ENCODE measurements around the gene NRG2.

NRG2 gene

GRCh38 chr5:139966856-139967255 is 76.2 kb downstream of the NRG2 start:
- DNase-seq, result no peak

GRCh38 chr5:139964994-139965565 is 78.0 kb downstream of the NRG2 start:
- no peak for DNase-seq

DNA sequence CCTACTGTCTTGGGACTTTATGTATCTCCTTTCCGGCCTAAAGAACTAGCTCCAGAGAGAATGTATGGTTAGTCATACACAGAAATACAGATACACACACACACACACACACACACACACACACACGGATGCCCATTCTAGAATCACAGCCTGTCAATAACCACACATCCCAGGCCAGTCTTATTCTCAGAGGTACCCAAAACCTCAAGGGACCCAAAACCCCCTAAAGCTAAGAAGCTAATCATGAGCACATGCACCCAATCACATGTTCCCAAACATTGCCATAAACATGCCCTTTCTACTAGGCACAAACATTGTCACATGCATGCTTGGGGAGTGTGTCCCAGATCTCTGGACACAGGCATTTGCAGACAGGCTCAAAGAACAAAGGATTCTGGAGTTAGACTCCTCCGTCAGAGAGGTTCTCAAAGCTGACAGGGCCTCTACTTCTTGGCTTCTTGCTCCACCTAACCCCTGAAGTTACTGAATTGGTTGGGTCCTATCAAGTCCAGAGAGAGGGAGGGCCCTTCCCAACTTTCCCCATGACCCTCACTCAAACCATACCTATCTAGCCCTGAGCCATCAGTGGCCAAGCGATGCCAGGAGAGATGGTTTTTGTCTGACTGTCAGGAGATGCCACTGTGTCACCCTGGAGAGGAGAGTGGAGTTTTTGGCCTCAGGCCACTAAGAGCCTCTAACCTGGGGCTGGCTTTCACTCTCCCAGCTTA is 78.7 kb downstream of the NRG2 start:
- no peak for DNase-seq

GRCh38 chr5:139962445-139962844 is 80.7 kb downstream of the NRG2 start:
- no peak for DNase-seq

DNA sequence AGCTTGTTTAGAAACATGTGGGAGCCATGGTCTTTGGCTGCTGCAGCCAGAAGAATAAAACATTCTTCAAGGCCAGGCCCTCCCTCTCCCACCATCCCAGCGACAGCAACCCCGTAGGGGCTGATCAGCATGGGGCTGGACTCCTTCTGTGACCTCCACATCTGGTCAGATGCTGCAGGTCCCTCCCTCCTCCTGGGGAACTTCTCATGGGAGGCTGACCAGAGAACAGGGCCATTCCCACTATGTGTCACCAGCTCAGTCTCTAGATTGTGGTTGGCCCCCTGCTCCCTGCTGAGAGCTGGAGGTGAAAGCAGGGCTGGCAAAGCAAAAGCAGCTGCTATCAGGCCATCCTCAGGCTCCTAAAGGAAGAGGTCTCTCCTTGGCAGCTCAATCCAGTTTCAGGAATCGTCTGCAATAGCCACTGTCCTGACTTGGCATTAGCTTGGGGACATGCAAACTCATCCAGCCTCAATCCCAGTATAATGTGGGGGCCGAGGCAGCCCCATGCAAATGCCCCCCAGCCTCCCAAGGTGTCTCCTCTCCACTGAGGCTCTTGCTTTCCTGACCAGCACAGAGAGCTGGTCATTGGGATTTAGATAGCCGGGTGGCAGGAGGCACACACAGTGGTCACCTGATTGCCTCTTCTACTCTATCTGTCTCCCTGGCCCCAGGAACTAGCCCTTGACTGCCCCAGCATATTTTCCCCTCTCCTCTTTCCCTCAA is 81.5 kb downstream of the NRG2 start:
- DNase-seq, result no peak

- no peak for DNase-seq
These were observed 82.2 kb downstream of the NRG2 start for GRCh38 chr5:139960723-139961383.

DNA sequence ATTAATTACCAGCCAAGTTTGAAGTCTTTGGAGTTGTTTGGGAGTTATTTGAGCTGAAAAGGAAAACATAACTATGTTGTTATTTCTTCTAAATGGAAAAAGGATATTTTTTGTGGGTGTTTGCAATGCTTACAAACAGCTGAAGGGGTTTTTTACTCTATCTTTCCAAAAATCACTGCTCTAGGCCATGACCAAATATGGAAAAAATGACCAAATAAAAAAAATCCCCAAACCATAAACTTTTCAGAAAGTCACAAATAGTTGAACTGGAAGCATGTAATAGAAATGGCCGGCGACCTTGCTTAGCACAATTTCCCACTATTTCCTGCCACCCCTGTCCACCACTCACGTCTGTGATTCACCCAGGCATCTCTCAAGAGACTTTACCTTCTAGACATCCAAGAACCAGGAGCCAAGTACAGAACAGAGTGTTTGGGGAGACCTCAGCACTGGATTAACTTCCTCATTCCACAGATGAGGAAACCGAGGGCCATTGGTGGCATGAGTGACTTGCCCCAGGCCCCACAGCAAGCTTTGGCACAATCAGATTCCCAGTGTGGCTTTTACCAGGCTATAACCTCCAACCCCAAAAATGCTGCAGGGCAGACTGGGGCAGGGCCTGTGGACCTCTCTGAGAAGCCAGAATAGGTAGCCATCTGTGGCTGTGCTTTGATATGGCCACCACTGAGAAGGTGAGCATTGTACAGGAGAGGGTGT is 84.5 kb downstream of the NRG2 start:
- DNase-seq, result no peak

- DNase-seq, result no peak
These were observed 86.8 kb downstream of the NRG2 start for GRCh38 chr5:139956342-139956741.

DNA sequence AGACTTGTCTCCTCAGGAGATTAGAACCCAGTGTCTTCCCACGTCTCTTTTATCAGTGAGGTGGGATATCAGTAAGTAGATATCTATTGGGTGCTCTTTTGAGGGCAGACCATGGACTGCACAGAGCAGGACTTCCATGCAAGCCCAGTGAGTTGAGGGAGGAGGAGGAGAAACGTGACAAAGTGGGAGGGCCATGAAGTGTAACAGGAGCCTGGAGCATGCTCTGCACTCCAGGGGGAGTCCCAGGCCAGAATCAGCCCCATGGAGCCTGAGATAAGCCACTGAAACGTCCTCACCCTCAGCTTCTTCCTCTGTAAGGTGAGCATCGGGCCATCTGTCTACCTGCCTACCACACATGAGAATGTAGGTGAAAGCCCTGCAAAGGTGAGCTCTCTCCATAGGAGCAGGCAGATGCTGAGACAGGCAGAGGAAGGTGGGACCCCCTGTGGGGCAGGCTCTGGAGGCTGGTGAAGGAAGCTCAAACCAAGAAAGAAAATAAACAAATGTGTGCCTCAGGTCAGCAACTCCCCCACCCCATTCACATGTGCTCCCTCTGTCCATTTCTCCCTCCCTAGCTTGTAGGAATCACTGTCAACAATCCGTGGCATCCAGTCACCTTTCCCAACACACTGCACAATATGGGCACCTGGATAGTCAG is 87.4 kb downstream of the NRG2 start:
- DNase-seq, result no peak

DNA sequence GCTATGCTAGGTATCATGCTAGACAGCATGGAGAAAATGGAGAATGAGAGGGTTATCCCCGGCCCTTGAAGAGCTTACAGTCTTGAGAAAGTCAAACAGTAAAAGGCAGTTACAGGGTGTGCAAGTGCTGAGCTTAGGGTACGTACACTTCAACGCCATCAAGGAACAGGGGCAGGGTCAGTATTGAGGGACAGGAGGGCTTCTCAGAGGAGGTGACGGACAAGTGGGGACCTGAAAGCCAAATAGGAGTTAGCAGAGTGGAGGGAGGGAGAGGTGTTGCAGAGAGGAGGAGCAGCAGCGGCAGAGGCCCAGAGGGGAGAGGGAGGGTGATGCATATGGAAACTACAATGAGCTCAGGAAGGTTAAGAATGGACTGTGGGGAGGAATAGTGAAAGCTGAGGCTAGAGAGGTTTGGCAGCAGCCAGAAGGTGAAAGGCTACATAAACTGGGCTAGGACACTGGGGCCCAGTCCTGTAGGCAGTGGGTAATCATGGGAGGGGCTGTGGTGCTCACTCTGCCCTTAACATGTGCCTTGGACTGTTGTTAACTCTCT is 88.0 kb downstream of the NRG2 start:
- no peak for DNase-seq

DNA sequence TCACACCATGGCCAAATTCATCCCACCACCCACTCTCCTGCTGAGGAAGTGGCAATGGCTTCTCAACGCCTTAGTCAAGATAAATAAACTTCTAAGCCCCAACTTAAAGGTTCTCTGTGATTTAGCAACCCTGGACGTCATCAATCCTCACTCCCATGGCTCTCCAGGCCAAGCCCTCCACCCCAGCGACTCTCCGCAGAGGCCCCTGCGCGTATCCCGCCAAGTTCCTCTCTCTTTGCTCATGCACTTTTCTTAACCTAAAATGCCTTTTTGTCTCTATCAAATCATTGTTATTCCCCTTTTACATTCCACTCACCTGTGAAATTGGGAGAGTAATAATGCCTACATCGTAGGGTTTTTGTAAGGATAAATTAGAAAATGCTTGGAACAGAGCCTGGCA is 88.6 kb downstream of the NRG2 start:
- no peak for DNase-seq

GRCh38 chr5:139954022-139954421 is 89.1 kb downstream of the NRG2 start:
- DNase-seq, result no peak

GRCh38 chr5:139952574-139952973 is 90.5 kb downstream of the NRG2 start:
- DNase-seq, result no peak

GRCh38 chr5:139951983-139952382 is 91.1 kb downstream of the NRG2 start:
- no peak for DNase-seq

DNA sequence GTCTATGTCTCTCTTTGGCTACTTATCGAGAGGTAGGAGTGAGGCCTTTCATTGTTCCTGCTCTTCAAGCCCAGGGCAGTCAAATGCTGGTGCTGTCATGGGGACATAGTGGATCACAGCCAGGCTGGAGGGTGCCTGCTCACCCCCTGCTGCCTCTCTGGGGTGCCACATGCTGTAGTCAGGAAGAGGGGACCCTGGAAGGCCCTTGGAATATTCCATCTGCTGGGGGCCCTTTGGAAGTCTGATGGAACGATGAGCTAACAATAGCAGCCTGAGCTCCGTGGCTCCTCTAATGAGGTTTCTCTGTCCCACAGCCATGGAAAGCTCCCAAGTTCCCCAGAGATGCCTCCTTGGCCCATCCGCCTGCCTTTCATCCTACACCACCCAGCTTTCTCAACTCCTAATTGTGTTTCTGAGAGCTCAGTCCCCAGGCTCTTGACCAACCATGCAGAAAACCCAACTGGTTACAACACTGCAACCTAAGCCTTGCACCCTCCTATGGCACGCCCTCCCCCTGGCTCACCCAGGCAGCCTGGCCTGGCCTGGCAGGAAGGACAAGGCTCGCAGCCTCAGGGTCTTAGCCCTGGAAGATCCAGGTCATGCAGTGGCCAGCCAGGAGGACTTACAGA is 91.7 kb downstream of the NRG2 start:
- no peak for DNase-seq

DNA sequence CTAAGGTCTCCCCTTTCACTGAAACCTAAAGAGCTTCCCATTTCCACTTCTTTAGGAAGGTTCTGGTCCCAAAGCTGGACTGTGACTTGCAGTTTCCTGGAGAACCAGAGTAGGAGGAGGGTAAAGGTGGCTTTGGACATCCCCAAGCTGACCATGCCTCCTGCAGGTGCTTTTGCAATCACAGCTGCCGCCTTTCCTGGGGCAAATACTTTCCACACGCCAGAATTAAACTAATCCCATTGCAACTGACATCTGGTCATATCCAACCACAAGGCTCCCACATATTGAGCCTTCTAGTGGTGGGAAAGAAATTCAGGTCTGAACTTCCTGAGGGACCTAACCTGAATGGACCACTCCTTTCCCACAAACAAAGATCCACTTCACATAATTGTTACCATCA is 92.7 kb downstream of the NRG2 start:
- DNase-seq, result no peak

GRCh38 chr5:139949710-139950109 is 93.4 kb downstream of the NRG2 start:
- DNase-seq, result no peak

DNA sequence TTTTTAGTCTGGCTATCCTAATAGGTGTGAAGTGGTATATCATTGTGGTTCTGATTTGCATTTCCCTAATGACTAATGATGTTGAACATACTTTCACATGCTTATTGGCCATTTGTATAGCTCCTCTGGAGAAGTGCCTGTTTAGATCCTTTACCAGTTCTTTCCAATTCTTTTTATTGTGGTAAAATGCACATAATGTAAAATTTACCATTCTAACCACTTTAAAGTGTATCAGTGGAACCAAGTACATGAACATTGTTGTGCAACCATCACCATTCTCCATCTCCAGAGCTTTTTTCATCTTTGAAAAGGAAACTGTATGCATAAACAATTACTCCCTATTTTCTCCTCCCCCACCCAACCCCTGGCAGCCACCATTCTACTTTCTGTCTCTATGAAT is 95.4 kb downstream of the NRG2 start:
- no peak for DNase-seq

GRCh38 chr5:139946440-139946839 is 96.7 kb downstream of the NRG2 start:
- DNase-seq, result no peak

GRCh38 chr5:139946006-139946405 is 97.1 kb downstream of the NRG2 start:
- no peak for DNase-seq

- DNase-seq, result no peak
These were observed 100.9 kb downstream of the NRG2 start for GRCh38 chr5:139942243-139942642.

DNA sequence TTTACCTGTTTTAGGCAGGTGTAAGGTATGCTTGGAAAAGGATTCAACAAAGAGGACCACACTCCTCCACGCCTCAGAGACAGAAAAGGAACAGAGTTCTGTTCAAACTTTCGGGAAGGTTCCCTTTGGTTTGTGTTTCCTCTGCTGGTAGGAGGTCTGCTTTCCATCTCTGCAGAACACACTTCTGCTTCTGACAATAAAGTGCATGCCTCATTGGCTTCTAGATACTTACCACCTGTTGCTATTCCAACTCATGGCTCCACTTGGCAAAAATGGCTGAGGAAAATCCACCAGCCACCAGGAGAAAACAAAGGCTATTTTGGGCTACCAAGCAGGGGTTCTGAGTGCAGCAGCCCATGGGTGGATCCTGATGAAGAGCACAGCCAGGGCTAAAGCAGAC is 112.7 kb downstream of the NRG2 start:
- no peak for DNase-seq

Measured in hematopoietic multipotent progenitor cell treated with erythropoietin and hydrocortisone succinate and interleukin-3 and kit ligand, for 6 days (in vitro differentiated cells).